Mesendoderm (in vitro differentiated cells): ENCODE results near the gene NENF.

Experiments used
- DNase-seq: peaks from one replicate; pipeline ENCODE4 v3.0.0; 2013
- H2AK5ac ChIP-seq: 2 replicates; pipeline ENCODE4 v1.6.1; 2013; ENCODE audit warnings: low read length, inconsistent platforms
- H2BK120ac ChIP-seq: 2 replicates; pipeline ENCODE4 v1.6.1; 2013; ENCODE audit warnings: low read depth, mild to moderate bottlenecking, low read length, moderate library complexity, mixed read lengths
- H2BK15ac ChIP-seq: replicated peaks from 2 replicates; pipeline ENCODE4 v1.6.1; 2013; ENCODE audit warnings: low read depth, mild to moderate bottlenecking, moderate library complexity
- H2BK5ac ChIP-seq: 2 replicates; pipeline ENCODE4 v1.6.1; 2013; ENCODE audit warnings: low read length, inconsistent platforms
- H3K18ac ChIP-seq: 2 replicates; pipeline ENCODE4 v1.6.1; 2013; ENCODE audit warnings: mild to moderate bottlenecking, low read length, mixed read lengths
- H3K23ac ChIP-seq: one replicate; pipeline ENCODE4 v1.6.1; 2013; ENCODE audit warnings: low read length
- H3K27ac ChIP-seq: 2 replicates; pipeline ENCODE4 v1.5.1; 2013; ENCODE audit warnings: low read depth, mild to moderate bottlenecking, inconsistent platforms, low read length, moderate library complexity
- H3K27me3 ChIP-seq: 2 replicates; pipeline ENCODE4 v1.6.1; 2013; ENCODE audit warnings: low read length, control low read depth, mild to moderate bottlenecking, inconsistent platforms; ENCODE audit not compliant: insufficient read depth, poor library complexity
- H3K36me3 ChIP-seq: 2 replicates; pipeline ENCODE4 v1.6.1; 2013; ENCODE audit warnings: low read length, inconsistent platforms; ENCODE audit not compliant: control insufficient read depth, insufficient read depth
- H3K4ac ChIP-seq: one replicate; pipeline ENCODE4 v1.6.1; 2013; ENCODE audit warnings: low read depth, mild to moderate bottlenecking, low read length, moderate library complexity
- H3K4me1 ChIP-seq: 2 replicates; pipeline ENCODE4 v1.6.1; 2013; ENCODE audit warnings: low read depth, low read length, inconsistent platforms; ENCODE audit not compliant: control insufficient read depth
- H3K4me2 ChIP-seq: 2 replicates; pipeline ENCODE4 v1.6.1; 2013; ENCODE audit warnings: low read length
- H3K4me3 ChIP-seq: 2 replicates; pipeline ENCODE4 v1.5.1; 2013; ENCODE audit warnings: mild to moderate bottlenecking, low read length
- H3K56ac ChIP-seq: one replicate; pipeline ENCODE4 v1.6.1; 2013; ENCODE audit warnings: low read length
- H3K79me1 ChIP-seq: 2 replicates; pipeline ENCODE4 v1.6.1; 2013; ENCODE audit warnings: low read length, inconsistent platforms
- H3K79me2 ChIP-seq: 2 replicates; pipeline ENCODE4 v1.6.1; 2013; ENCODE audit warnings: mild to moderate bottlenecking, low read length; ENCODE audit not compliant: control insufficient read depth, insufficient read depth
- H3K9ac ChIP-seq: 2 replicates; pipeline ENCODE4 v1.6.1; 2013; ENCODE audit warnings: low read length, inconsistent platforms
- H4K5ac ChIP-seq: one replicate; pipeline ENCODE4 v1.6.1; 2013; ENCODE audit warnings: low read length
- H4K8ac ChIP-seq: one replicate; pipeline ENCODE4 v1.6.1; 2013; ENCODE audit warnings: low read depth, mild to moderate bottlenecking, control low read depth, low read length, moderate library complexity
- WGBS: extraction: QIAGEN DNeasy Blood & Tissue Kit; methylation state at CpG from one replicate; pipeline ENCODE4 v1.1.7; 2013; ENCODE audit warnings: low lambda C conversion rate, missing lambda C conversion rate; ENCODE audit not compliant: insufficient coverage; ENCODE audit errors: extremely low coverage; 5-methylcytosine and 5-hydroxymethylcytosine counted together

The NENF gene

GRCh38 chr1:212397171-212397570 lies 35.5 kb upstream of the NENF start:
- Histone ChIP-seq H3K36me3 (peaks cover 2% of the 10 kb centered on the region), H3K9ac (no peak overlapping the region), H2BK120ac (no peak overlapping the region), H3K79me1 (no peaks in the 10 kb centered on the region), H2BK15ac (no peak overlapping the region), H3K4me2 (no peak overlapping the region), H3K23ac (no peak overlapping the region), H4K5ac (no peak overlapping the region), H3K79me2 (no peaks in the 10 kb centered on the region), H3K4me1 (no peaks in the 10 kb centered on the region), H3K27me3 (no peaks in the 10 kb centered on the region), H3K18ac (no peak overlapping the region), H3K56ac (no peak overlapping the region), H2AK5ac (no peak overlapping the region), H2BK5ac (no peak overlapping the region), H3K4me3 (no peak overlapping the region), H4K8ac (no peak overlapping the region), H3K27ac (no peak overlapping the region), H3K4ac (no peak overlapping the region)
- no peak for DNase-seq
- no CpG with 5 or more reads among the region's 1 CpG for WGBS

GRCh38 chr1:212401042-212401441 lies 31.7 kb upstream of the NENF start:
- no CpG with 5 or more reads among the region's 4 CpGs for WGBS
- Histone ChIP-seq H3K4me2 (no peak overlapping the region), H3K18ac (no peak overlapping the region), H4K5ac (no peak overlapping the region), H3K79me2 (no peaks in the 10 kb centered on the region), H2BK5ac (no peak overlapping the region), H3K36me3 (peaks cover 7% of the 10 kb centered on the region), H2AK5ac (no peak overlapping the region), H3K9ac (no peak overlapping the region), H3K4me3 (no peak overlapping the region), H3K56ac (no peak overlapping the region), H3K27me3 (no peaks in the 10 kb centered on the region), H3K23ac (no peak overlapping the region), H3K4ac (no peak overlapping the region), H2BK120ac (no peak overlapping the region), H3K79me1 (no peaks in the 10 kb centered on the region), H4K8ac (no peak overlapping the region), H3K27ac (no peak overlapping the region), H3K4me1 (no peaks in the 10 kb centered on the region), H2BK15ac (no peak overlapping the region)
- no peak for DNase-seq

- no peaks in the 10 kb centered on the region for H3K4me1 ChIP-seq
- no peak overlapping the region for H3K18ac ChIP-seq
- H4K5ac ChIP-seq: no peak overlapping the region
- no peak overlapping the region for H3K4ac ChIP-seq
- whole genome bisulfite sequencing: no CpG with 5 or more reads among the region's 7 CpGs
- no peak overlapping the region for H2BK120ac ChIP-seq
- no peaks in the 10 kb centered on the region for H3K79me2 ChIP-seq
- no peak overlapping the region for H3K4me3 ChIP-seq
- no peak overlapping the region for H2AK5ac ChIP-seq
- no peak overlapping the region for H3K9ac ChIP-seq
- H3K23ac ChIP-seq: no peak overlapping the region
- no peak overlapping the region for H2BK15ac ChIP-seq
- DNase-seq: no peak
- no peak overlapping the region for H2BK5ac ChIP-seq
- no peaks in the 10 kb centered on the region for H3K79me1 ChIP-seq
- H3K27ac ChIP-seq: no peak overlapping the region
- H3K36me3 ChIP-seq: peaks cover 11% of the 10 kb centered on the region
- no peaks in the 10 kb centered on the region for H3K27me3 ChIP-seq
- no peak overlapping the region for H3K56ac ChIP-seq
- no peak overlapping the region for H3K4me2 ChIP-seq
- H4K8ac ChIP-seq: no peak overlapping the region
These were observed 30.7 kb upstream of the NENF start for GRCh38 chr1:212401838-212402582.

- H3K4me2 ChIP-seq: no peak overlapping the region
- no peak overlapping the region for H4K8ac ChIP-seq
- no CpG with 5 or more reads among the region's 7 CpGs for WGBS
- no peak overlapping the region for H2BK5ac ChIP-seq
- DNase-seq: no peak
- no peaks in the 10 kb centered on the region for H3K79me1 ChIP-seq
- H3K4ac ChIP-seq: no peak overlapping the region
- H3K36me3 ChIP-seq: peaks cover 11% of the 10 kb centered on the region
- H2BK15ac ChIP-seq: no peak overlapping the region
- no peak overlapping the region for H2AK5ac ChIP-seq
- H3K27ac ChIP-seq: no peak overlapping the region
- no peak overlapping the region for H3K18ac ChIP-seq
- H3K27me3 ChIP-seq: no peaks in the 10 kb centered on the region
- no peak overlapping the region for H3K23ac ChIP-seq
- no peaks in the 10 kb centered on the region for H3K4me1 ChIP-seq
- no peak overlapping the region for H2BK120ac ChIP-seq
- H4K5ac ChIP-seq: no peak overlapping the region
- no peak overlapping the region for H3K56ac ChIP-seq
- H3K9ac ChIP-seq: no peak overlapping the region
- no peak overlapping the region for H3K4me3 ChIP-seq
- H3K79me2 ChIP-seq: no peaks in the 10 kb centered on the region
These were observed 29.9 kb upstream of the NENF start for GRCh38 chr1:212402666-212403321.

- H2BK15ac ChIP-seq: no peak overlapping the region
- no peak overlapping the region for H3K9ac ChIP-seq
- no peak for DNase-seq
- H3K56ac ChIP-seq: no peak overlapping the region
- peaks cover 14% of the 10 kb centered on the region for H3K36me3 ChIP-seq
- no peaks in the 10 kb centered on the region for H3K27me3 ChIP-seq
- peaks cover 6% of the 10 kb centered on the region for H3K4me1 ChIP-seq
- H4K5ac ChIP-seq: no peak overlapping the region
- H2AK5ac ChIP-seq: no peak overlapping the region
- no peak overlapping the region for H2BK5ac ChIP-seq
- no peak overlapping the region for H3K27ac ChIP-seq
- H3K18ac ChIP-seq: no peak overlapping the region
- H3K79me2 ChIP-seq: no peaks in the 10 kb centered on the region
- H2BK120ac ChIP-seq: no peak overlapping the region
- H3K4ac ChIP-seq: no peak overlapping the region
- H4K8ac ChIP-seq: no peak overlapping the region
- peaks cover 12% of the 10 kb centered on the region for H3K79me1 ChIP-seq
- no peak overlapping the region for H3K4me2 ChIP-seq
- no peak overlapping the region for H3K4me3 ChIP-seq
- H3K23ac ChIP-seq: no peak overlapping the region
- WGBS: no CpG with 5 or more reads among the region's 8 CpGs
These were observed 22.4 kb upstream of the NENF start for GRCh38 chr1:212410231-212410820.
